AG10803 (cell line): ENCODE results near the gene ARL14EP.

Experiments used
- DNase-seq: peaks from one replicate; pipeline ENCODE4 v3.0.0; 2010; ENCODE audit warnings: low read depth
- H3K4me3 ChIP-seq: 2 replicates; pipeline ENCODE4 v1.5.1; 2011; ENCODE audit warnings: mild to moderate bottlenecking, low read length, control low read depth
- TF ChIP-seq, protein P1 (sequence below): conservative IDR thresholded peaks from 2 replicates; pipeline ENCODE4 v1.5.1; 2011; ENCODE audit warnings: mild to moderate bottlenecking, low read length, control low read depth, inconsistent platforms

Gene ARL14EP

GRCh38 chr11:30357872-30358271 lies 35.0 kb downstream of the ARL14EP start:
- TF ChIP-seq, protein P1, sequence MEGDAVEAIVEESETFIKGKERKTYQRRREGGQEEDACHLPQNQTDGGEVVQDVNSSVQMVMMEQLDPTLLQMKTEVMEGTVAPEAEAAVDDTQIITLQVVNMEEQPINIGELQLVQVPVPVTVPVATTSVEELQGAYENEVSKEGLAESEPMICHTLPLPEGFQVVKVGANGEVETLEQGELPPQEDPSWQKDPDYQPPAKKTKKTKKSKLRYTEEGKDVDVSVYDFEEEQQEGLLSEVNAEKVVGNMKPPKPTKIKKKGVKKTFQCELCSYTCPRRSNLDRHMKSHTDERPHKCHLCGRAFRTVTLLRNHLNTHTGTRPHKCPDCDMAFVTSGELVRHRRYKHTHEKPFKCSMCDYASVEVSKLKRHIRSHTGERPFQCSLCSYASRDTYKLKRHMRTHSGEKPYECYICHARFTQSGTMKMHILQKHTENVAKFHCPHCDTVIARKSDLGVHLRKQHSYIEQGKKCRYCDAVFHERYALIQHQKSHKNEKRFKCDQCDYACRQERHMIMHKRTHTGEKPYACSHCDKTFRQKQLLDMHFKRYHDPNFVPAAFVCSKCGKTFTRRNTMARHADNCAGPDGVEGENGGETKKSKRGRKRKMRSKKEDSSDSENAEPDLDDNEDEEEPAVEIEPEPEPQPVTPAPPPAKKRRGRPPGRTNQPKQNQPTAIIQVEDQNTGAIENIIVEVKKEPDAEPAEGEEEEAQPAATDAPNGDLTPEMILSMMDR, result no peak
- H3K4me3 ChIP-seq, result no peak overlapping the region
- DNase-seq, result no peak

DNA sequence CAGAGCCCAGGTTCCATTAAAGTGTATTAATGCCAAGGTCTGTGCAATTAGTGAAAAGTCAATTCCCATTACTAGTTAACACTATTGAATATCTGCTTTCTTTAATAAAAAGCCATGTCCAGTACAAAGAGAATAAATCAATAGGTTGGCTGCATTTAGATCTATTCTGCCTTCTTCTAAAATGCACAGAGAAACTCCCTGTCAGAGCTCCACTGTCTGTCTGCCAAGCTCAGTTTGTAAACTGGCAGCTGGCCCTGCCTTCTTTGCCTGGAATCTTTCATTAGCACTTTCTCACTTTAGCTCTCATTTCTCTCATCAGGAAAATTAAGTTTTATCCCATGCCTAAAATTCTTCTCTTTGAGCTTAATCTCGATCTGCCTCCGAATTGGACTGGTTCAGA lies 35.6 kb downstream of the ARL14EP start:
- no peak for DNase-seq
- no peak overlapping the region for H3K4me3 ChIP-seq
- TF ChIP-seq, protein P1, result no peak

GRCh38 chr11:30360741-30361140 lies 37.8 kb downstream of the ARL14EP start:
- DNase-seq, result no peak
- TF ChIP-seq, protein P1, result no peak

GRCh38 chr11:30364139-30364836 lies 41.4 kb downstream of the ARL14EP start:
- no peak for DNase-seq
- H3K4me3 ChIP-seq, result no peak overlapping the region
- TF ChIP-seq, protein P1, result no peak

More at GRCh38 chr11:30360741-30361140, 37.8 kb downstream of the ARL14EP start:
- H3K4me3 ChIP-seq, result no peak overlapping the region

DNA sequence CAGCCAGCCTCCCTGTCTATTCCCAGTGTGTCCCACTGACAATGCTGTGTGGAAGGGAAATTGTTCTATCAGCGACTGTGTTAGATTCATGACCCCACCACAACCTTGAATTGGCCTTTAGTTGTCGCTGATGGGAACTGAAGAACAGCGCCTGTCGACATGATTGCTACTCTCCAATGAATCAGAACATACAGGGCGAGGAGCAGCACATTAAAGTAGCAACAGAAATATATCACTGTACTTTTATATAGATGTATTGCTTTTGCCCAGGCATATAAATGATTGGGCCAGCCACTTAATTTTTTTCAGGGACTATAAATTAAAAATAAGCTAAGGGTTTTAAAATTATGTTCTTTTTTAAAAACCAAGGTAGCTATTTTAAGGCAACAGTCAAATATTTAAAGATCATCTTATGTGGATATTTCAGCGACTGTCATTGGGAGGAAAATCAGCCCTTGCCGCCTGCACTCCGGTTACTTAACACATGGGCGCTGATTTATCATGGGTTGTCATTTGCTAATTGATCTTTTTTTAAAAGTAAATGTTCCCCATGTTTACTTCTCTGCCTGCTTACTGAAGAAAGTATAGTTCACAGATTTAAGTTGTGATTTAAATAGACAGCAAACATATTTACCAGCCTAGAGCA lies 42.1 kb downstream of the ARL14EP start:
- H3K4me3 ChIP-seq, result no peak overlapping the region
- TF ChIP-seq, protein P1, result no peak

GRCh38 chr11:30365793-30366517 lies 43.1 kb downstream of the ARL14EP start:
- DNase-seq, result no peak
- TF ChIP-seq, protein P1, result no peak
- H3K4me3 ChIP-seq, result no peak overlapping the region

More for the DNA sequence above, 42.1 kb downstream of the ARL14EP start:
- DNase-seq, result no peak
